Renal pelvis (tissue), 4 donors: Measurements from ENCODE around the gene TPCN2. TPM values are rescaled to one million over a fixed set of nuclear protein-coding genes. Genes with fewer than 3 reads are reported as not detected.

Experiments
- DNase-seq: peaks from one replicate; pipeline ENCODE4 v3.0.0-alpha.2; 2013
- polyA plus RNA-seq, 3 donors: library from polyadenylated mRNA; unstranded; fragments of 120-200 nt; gene quantifications; one replicate each; pipeline ENCODE4 v1.2.1, GENCODE V29; 2013; ENCODE audit not compliant: insufficient read length in 3 of 3

TPCN2 gene
- polyA plus RNA-seq, 3 donors: 14.7 to 23.0 (median 18.7) TPM

DNA sequence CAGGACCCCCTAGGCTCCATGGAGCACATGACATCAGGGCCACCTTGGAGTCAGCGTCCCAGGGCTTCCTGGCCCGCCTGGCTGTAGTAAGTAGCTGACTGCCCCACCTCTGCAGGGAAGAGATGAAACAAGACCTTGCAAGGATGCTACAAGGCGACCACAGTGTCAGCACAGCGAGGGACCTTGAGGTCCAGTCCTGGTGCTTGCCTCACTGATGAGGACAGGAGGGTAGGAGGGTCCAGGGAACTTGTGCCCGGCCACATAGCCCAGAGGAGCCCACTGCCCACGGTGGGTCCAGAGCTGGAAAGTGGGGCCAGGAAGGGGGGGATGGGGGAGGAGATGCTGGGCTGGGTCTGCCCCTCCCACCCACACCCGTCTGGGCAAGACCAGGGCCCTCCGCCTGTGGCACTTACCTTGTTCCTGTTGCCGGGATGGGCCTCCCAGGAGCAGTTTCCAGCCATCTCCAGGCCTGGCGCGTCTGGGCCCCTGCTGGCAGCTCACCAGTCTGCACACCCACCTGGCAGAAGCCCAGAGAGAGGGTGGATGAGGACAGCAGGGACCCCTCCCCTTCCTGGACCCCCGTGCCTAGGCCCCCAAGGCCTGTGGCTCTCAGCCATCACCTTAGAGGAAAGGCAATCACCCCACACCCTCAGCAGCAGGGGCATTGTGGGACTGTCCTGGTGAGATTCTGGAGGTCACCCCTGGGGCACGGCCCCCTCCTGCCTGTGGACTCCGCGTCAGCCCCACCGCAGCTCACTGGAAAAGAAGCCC lies 39.1 kb upstream of the TPCN2 start:
- no peak for DNase-seq

- DNase-seq: no peak
Observed at GRCh38 chr11:69010361-69010891, 38.3 kb upstream of the TPCN2 start.

DNA sequence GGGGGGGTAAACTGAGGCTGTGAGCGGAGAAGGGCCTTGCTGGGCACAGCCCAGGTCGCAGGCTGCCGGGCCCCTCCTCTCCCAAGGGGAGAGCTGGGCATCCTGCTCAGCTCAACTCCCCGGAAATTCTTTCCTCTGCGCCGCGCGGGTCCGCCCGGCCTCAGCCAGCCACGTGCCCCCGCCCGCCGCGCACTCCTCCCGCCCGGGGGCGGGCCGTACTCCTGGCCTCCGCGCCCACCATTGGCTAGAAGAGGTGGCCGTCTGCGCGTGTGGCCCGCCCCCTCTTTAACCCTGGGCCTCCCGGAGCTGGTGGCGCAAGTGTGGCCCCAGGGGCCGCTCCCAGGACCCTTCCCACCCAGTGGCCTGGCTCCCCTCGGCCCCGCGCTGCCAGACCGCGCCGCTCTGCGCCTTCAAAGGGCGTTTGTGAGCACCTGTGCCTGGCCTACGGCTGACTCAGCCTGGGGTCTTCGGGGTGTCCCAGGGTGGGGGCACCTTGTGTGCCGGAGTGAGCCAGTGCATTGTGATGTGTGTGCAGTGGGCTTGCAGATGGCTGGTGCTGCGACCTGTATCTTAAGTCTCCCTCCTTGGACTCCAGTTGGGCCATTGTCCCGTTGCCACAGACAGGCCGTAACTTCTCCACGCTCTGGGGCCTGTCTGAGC lies 37.6 kb upstream of the TPCN2 start:
- DNase-seq: peak; percentile 80

DNA sequence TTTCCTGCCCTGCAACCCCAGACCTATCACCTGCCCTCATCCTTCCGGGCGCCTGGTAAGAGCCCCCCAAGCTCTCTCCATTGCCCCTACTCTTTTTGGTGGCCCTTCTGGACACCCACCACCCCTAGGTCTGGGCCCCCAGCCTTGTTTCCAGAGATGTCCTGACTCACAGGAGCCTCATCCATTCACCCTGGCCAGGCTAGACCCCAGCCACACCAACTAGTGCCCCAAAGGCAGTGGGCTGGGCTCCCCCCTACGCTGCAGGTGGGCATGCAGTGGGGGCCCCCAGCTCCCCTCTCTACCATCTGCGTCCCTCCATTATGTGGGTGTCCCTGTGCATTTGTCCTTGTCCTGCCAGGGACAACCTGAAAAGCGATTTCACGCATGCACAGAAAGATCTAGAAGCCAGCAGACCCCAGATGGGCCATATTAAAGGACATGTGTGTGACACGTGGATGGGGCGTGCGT lies 37.1 kb upstream of the TPCN2 start:
- DNase-seq: no peak

DNA sequence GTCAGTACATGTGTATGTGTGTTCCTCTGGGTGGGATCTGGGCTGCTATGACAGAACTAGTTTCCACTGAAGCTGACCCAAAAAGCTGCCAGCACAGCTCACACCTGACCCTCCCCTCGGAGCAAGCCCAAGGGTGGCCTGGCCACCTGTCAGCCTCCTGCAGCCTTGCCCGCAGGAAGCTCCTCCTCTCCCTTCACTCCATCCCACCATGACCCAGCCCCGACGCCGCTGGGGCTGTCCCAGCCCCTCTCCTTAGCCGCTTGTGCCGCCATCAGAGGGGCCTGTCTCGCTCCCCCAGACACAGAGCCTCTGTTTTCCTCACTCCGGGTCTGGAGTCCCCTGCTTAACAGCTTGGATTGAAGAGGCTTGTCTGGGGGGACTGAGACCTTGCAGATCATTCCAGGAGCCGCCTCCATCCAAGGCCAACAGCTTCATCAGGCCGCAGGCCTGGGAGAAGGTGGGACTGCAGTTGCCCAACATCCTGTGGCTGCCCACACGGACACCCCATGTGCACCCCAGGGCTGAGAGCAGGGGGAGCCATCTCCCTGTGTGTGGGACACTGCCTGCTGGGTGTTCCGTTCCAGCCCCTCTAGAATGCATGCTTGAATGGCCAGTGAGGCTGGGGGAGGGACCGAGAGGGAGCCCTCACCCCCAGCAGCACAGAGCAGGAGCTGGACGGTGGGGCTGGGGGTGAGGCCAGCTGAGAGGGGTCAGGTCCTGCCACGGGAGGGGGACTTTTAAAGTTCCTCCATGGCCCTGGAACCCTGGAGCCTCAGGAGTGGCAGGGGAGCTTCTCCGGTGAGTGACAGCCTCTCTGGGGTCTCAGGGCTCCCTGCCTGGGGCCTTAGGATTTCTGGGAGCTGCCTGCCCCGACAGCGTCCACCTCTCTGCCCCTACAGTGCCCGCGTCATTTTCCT lies 36.4 kb upstream of the TPCN2 start:
- DNase-seq: no peak

DNA sequence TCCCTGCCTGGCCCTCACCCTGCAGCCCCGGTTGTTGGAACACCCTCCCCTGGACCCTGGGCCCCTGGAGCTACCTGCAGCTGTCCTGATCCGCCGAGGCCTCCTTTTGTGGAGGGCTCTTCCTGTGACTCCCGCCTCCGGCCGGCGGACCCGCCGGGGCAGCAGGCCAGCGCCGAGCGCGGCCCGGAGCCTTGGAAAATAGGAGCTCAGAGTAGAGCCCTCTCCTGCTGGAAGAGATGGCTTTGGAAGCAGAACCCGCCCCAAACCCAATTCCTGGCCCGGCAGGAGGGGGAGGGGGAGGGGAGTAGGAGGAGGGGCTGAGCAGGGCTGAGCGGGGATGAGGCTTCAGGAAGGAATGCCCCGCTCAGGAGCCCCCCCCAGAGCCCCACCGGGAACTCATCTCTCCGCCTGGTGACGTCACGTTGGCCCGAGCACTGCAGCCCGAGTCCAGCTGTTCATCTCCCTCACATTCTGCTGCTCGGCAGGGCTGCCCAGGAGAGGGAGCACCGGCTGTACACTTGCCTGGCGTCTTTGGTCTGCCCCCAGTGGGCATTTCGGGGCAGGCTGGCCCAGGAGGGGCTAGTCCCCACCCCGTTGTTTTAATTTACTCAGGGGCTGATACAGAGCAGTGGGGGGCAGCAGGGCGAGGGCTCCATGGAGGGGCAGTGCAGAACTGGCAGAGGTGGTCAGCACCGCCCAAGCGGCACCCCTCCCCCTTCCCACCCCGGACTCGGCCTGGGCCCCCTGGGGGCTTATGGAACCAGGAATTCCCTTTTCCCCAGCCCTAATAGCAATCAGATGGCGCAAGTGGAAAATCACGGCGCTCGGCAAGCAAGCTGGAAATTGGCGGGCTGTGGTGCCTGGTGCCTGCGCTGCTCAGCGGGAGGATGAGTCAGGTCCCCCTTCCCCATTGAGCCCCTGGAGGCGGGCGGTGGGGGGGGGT lies 35.5 kb upstream of the TPCN2 start, which contains the start of gene MRGPRF:
Gene MRGPRF, minus strand, starts transcription at position 238 of the 943 bp plus-strand sequence. CDS start 3,345 bp downstream, outside the sequence.
- no peak for DNase-seq

GRCh38 chr11:69014084-69014851 lies 34.5 kb upstream of the TPCN2 start:
- DNase-seq: peak; percentile 76

DNA sequence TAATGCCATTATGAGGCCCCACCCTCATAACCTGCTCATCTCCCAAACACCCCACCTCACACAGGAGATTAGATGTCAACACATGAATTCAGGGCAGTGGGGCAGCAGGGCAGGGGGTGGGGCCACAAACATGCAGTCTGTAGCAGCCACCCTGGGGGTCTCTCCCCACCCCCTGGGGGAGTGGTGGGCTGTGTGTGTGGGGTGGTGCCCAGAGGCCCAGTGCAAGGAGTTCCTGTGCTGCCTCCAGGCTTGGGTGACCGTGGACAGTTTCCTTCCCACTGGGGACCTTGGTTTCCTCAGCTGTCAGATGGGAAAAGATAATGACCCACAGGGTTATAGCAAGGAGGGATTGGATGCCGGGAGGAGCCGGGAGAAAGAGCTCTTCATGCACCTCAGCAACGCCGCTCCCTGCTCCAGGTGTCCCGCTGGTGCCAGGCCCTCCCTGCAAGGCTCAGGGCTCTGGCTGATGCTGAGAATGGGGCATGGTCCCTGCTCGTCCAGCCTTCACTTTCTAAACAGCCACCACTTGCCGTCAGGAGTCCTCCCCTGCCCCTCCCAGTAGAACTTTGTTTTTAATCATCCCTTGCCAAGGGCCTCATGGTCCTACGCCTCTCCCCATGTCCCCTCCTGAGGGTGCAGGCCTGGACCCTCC lies 33.7 kb upstream of the TPCN2 start:
- DNase-seq: no peak

DNA sequence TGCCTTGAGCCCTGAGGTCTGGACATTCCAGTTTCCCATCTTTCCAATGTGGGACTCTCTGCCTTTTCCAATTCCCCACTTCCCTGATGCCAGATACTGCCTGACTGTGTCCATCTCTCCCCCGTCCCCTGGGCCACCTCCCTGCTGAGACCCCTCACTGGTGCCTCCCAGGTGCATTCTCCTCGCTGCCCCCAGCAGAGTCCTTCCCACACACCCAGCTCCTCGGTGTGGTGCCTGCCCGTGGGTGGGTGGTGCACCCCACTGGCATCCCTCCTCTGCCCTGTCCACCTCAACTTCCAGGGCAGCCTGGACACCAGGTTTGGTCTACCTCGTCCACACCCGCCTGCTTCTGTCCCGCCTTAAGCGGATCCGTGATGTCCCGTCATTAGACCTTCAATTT lies 30.8 kb upstream of the TPCN2 start:
- DNase-seq: no peak

GRCh38 chr11:69018924-69019323 lies 29.8 kb upstream of the TPCN2 start:
- no peak for DNase-seq

DNA sequence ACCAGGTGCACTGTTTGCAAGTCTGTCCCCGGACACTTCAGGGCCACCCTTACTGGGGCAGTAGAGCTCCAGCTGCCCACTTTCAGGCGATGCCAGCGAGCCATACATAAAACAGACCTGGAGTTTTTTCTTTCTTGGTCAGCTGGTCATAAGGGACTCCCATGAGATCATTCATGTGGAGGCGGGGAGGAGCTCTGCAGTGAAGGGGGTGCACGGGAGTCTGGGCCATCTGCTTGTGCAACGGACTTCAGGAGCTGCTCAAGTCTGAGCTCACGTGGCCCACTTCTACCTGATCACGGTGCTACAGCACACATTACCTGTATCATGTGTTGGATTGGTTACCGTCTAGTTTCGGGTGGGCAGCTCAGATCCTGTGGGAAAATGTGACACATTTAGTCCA lies 26.5 kb upstream of the TPCN2 start:
- no peak for DNase-seq

DNA sequence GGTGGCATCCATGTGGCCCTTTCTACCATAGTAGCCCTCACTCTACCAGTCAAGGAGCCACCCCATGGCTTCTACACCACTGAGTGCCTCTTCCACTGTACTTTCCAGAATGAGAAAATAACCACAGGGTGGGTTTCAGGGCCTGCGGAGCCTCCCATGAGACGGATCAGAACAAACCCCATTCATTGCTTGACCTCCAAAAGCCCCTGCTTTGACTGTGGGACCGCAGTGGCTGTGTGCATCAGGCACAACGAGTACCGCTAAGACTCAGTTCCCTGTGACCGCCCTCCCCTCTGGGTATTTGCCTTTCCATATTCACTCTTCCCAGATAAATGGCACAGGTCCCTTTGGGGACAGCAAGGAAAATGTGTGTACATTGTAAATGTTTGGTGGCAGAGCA lies 24.2 kb upstream of the TPCN2 start:
- no peak for DNase-seq

- no peak for DNase-seq
Observed at GRCh38 chr11:69027704-69028372, 20.9 kb upstream of the TPCN2 start.

DNA sequence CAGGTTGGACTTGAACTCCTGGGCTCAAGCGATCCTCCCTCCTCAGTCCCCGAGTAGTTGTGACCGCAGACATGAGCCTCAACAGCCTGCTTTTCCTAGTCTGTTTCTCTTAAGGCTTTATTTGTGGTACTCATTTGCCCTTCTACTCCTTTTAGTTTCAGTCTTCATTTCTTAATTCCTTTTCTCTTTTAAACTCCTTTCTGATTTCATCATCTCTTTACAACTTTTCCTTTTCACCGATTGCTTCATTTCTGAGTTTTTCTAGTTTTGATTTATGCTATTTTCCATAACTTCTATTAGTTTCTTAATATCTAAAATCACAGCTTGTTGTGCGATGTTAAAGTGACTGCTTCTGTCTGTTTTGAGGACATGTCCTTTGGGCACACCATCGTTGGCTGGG lies 18.4 kb upstream of the TPCN2 start:
- DNase-seq: no peak

DNA sequence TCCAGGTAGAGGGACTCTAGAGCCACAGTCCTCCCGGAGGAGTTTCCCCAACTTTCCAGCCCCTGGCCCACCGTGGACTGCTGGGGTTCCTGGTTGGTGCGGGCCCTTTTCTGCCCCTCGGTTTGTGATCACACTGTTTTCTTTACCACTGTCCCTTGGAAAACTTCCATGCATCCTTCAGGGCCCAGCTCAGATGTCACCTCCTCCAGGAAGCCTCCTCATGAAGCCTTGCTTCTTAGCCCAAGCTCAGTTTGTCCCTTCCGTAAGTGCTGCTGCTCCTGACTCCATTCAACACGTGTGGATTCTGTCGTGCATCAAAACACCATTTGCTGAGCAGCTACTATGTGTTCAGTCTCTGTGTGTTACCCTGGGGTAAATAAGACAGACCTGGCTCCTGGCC lies 15.9 kb upstream of the TPCN2 start:
- no peak for DNase-seq

DNA sequence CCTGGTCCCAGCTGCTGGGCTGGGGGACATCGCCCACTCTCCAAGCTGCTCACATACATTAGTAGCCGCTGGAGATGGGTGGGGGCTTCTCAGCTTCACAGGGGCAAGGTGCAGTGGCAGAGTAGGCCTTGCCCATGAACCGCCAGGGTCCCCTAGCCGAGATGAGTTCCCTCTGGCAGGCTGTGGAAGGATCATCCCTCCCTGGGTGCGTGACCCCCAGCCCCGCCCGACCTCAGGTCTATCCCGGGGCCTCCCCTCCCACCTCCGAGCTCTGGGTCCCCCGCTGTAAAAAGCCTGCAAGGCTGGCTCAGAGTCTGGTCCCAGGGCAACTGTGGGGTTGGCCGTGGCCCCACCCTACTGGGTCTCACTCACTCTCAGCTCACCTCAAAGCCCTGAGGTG lies 15.3 kb upstream of the TPCN2 start:
- DNase-seq: no peak

DNA sequence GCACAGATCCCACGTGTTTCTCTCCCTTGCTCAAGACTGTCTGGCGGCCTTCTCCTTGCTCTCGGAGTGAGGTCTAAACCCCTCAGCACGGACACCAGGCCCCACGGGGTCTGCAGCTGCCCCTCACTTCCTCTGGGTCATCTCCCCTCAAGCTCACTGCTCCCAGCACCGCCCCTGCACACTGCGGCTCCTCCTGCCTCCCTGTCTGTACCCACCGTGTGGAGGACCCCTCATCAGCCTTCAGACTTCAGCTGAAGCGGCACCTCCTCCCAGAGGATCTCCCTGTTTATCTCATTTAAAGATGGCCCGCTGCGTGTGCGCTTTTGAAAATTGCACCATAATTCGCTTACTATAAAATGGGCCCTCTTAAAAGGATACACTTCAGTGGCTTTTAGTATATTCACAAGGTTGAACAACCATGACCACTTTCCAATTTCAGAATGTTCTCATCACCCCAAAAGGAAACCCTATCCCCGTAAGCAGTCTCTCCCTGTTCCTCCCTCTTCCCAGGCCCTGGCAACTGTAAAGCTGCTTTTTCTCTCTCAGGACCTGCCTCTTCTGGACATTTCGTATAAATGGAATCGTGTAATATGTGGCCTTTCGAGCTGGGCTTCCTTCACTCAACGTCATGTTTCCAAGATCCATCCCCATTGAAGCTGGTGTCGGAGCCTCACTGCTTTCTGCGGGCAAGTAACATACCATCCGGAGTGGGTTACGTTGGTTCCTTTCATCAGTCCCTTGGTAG lies 14.4 kb upstream of the TPCN2 start:
- DNase-seq: no peak
